NCI-H1694 treated with DMSO at 0.1 percent for 48 hours (cell line): Measurements from ENCODE around the gene POU6F1.

Source experiments
- DNase-seq: peaks from one replicate; lab custom pipeline; 2025; lab: John Stamatoyannopoulos, UW

Gene POU6F1

GRCh38 chr12:51196547-51196946 lies 21.3 kb downstream of the POU6F1 start:
- no peak for DNase-seq

- DNase-seq = no peak
Measured at GRCh38 chr12:51195841-51196240, 22.0 kb downstream of the POU6F1 start.

- DNase-seq = no peak
Measured at GRCh38 chr12:51192284-51192671, 25.6 kb downstream of the POU6F1 start.

GRCh38 chr12:51191516-51192283 lies 26.2 kb downstream of the POU6F1 start:
- no peak for DNase-seq

- DNase-seq = no peak
Measured at GRCh38 chr12:51190820-51191219, 27.0 kb downstream of the POU6F1 start.

- DNase-seq = no peak
Measured at GRCh38 chr12:51189790-51190355, 28.0 kb downstream of the POU6F1 start.

GRCh38 chr12:51188359-51189051 lies 29.4 kb downstream of the POU6F1 start:
- no peak for DNase-seq

GRCh38 chr12:51187370-51187987 lies 30.4 kb downstream of the POU6F1 start:
- no peak for DNase-seq

GRCh38 chr12:51186465-51187085 lies 31.3 kb downstream of the POU6F1 start:
- no peak for DNase-seq

- DNase-seq = no peak
Measured at GRCh38 chr12:51185171-51185717, 32.6 kb downstream of the POU6F1 start.

GRCh38 chr12:51183816-51184215 lies 34.0 kb downstream of the POU6F1 start:
- peak; percentile 22 for DNase-seq

GRCh38 chr12:51183349-51183748 lies 34.5 kb downstream of the POU6F1 start:
- DNase-seq = no peak

- DNase-seq = no peak
Measured at GRCh38 chr12:51181558-51181957, 36.3 kb downstream of the POU6F1 start.

- no peak for DNase-seq
Measured at GRCh38 chr12:51177897-51178296, 40.0 kb downstream of the POU6F1 start.

- no peak for DNase-seq
Measured at GRCh38 chr12:51174501-51174900, 43.4 kb downstream of the POU6F1 start.

GRCh38 chr12:51172515-51173431 lies 45.1 kb downstream of the POU6F1 start, which contains the start of gene TFCP2:
TSS of gene TFCP2 (minus strand) at chr12:51173135. CDS start at chr12:51172422, 713 bp downstream.
- DNase-seq = no peak

- DNase-seq = no peak
Measured at GRCh38 chr12:51171884-51172514, 45.9 kb downstream of the POU6F1 start.

GRCh38 chr12:51163795-51164194 lies 54.1 kb downstream of the POU6F1 start:
- DNase-seq = no peak

- DNase-seq = no peak
Measured at GRCh38 chr12:51162217-51162616, 55.6 kb downstream of the POU6F1 start.

GRCh38 chr12:51160814-51161459 lies 56.9 kb downstream of the POU6F1 start:
- no peak for DNase-seq
